A673 (cell line): ENCODE results near the gene ZNF616.

Source experiments
- CTCF ChIP-seq: fragments of 300-800, 200-600 bp; sonication (generic); conservative IDR thresholded peaks from 2 replicates; pipeline ENCODE4 v1.5.1; 2017; ENCODE audit warnings: low read depth, mild to moderate bottlenecking, antibody characterized with exemption, low read length, moderate library complexity, mixed read lengths
- EZH2 ChIP-seq: fragments of 200-600 bp; sonication (generic); IDR thresholded peaks from 2 replicates; pipeline ENCODE4 v1.6.1; 2017; ENCODE audit warnings: borderline replicate concordance, low read depth, mild to moderate bottlenecking, mixed read lengths, antibody characterized with exemption, low read length; ENCODE audit not compliant: poor library complexity, severe bottlenecking

GRCh38 chr19:52114691-52115090, 25.0 kb downstream of the ZNF616 start:
- TF ChIP-seq CTCF (no peak), EZH2 (no peak)
